ENCODE measurements around the gene CIZ1. TPM values are rescaled to one million over a fixed set of nuclear protein-coding genes. Genes with fewer than 3 reads are reported as not detected.
A peak's percentile ranks its signal among the peaks of the same experiment; 100 is the strongest.
"Not testable (repeated sequence)": the region's sequence is repeated elsewhere in the genome, so short reads cannot be mapped to it uniquely, and the experiment has no call there.

Gene CIZ1
- total RNA-seq, 2 donors from 2014 or later, result 161 to 203 TPM

DNA sequence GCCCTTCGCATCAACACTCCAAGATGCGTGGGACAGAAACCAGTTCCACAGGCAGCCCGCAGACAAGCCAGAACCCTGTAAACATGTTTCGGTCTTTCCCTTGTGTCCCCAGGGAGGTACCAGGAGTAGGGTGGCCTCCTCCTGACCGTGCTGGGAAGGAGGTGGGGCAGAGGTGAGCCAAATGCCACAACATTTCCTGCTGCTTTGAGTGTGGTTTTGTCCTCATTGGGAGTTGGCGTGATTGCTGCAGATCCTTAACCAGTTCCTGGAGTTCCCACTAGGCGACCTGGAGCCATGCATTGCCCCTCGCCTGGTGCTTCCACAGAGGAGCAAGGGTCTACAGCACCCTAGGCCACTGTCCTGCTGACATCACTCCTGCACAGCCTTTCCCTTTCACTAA, 55.8 kb downstream of the CIZ1 start:
- DNase-seq; H3K4me1 Mint-ChIP-seq (ENCODE audit: low read depth); H3K36me3 Mint-ChIP-seq (ENCODE audit: insufficient read depth in 2 of 2); H3K27me3 Mint-ChIP-seq (ENCODE audit: low read depth); H3K9me3 Mint-ChIP-seq; H3K4me3 Mint-ChIP-seq; H3K27ac Mint-ChIP-seq; ATAC-seq (replicated peaks in 1 of 2): not testable (repeated sequence)

DNA sequence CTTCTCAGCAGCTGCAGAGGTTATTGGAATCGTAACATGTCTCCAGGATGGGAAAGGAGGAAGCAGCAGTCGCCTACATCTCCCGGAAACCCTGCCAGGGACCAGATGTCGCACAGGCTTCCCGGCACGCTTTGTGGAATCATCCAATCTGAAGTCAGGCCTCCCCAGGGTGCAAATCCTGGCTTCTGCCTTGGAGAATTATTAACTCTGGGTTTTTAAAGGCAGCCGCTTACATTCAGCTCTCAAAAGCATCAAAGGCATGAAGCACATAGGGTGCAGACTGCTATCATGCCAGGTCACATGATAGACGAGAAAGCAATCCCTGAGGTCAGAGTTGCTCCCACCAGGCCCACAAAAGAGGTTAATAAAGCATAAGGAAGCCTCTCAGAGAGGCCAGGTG, 59.2 kb downstream of the CIZ1 start:
- not testable (repeated sequence) for H3K9me3 Mint-ChIP-seq; H3K4me3 Mint-ChIP-seq; ATAC-seq (replicated peaks in 1 of 2); H3K27me3 Mint-ChIP-seq (ENCODE audit: low read depth); H3K36me3 Mint-ChIP-seq (ENCODE audit: insufficient read depth in 2 of 2); H3K27ac Mint-ChIP-seq; DNase-seq
- peaks cover 15% of the 10 kb centered on the region for H3K4me1 Mint-ChIP-seq (ENCODE audit: low read depth)

- H3K27ac Mint-ChIP-seq; H3K9me3 Mint-ChIP-seq; ATAC-seq (replicated peaks in 1 of 2); H3K36me3 Mint-ChIP-seq (ENCODE audit: insufficient read depth in 2 of 2); DNase-seq; H3K4me3 Mint-ChIP-seq; H3K27me3 Mint-ChIP-seq (ENCODE audit: low read depth): not testable (repeated sequence)
- H3K4me1 Mint-ChIP-seq (ENCODE audit: low read depth), result peaks cover 22% of the 10 kb centered on the region
Observed at GRCh38 chr9:128131346-128131745, 60.0 kb downstream of the CIZ1 start.

- not testable (repeated sequence) for H3K27me3 Mint-ChIP-seq (ENCODE audit: low read depth); H3K36me3 Mint-ChIP-seq (ENCODE audit: insufficient read depth in 2 of 2); DNase-seq; H3K27ac Mint-ChIP-seq; H3K9me3 Mint-ChIP-seq; H3K4me3 Mint-ChIP-seq; ATAC-seq (replicated peaks in 1 of 2)
- peaks cover 24% of the 10 kb centered on the region for H3K4me1 Mint-ChIP-seq (ENCODE audit: low read depth)
Observed at GRCh38 chr9:128130651-128131050, 60.7 kb downstream of the CIZ1 start.

GRCh38 chr9:128129976-128130590, 61.3 kb downstream of the CIZ1 start:
- not testable (repeated sequence) for H3K27me3 Mint-ChIP-seq (ENCODE audit: low read depth); H3K4me3 Mint-ChIP-seq; H3K36me3 Mint-ChIP-seq (ENCODE audit: insufficient read depth in 2 of 2); H3K9me3 Mint-ChIP-seq; H3K27ac Mint-ChIP-seq; ATAC-seq (replicated peaks in 1 of 2)
- peaks cover 27% of the 10 kb centered on the region for H3K4me1 Mint-ChIP-seq (ENCODE audit: low read depth)
- peak; percentile 57 to 61 for DNase-seq

GRCh38 chr9:128128836-128129590, 62.4 kb downstream of the CIZ1 start:
- Mint-ChIP-seq H3K27me3 (ENCODE audit: low read depth) (peaks cover 5% of the 10 kb centered on the region), H3K9me3 (no peaks in the 10 kb centered on the region)
- no peak for DNase-seq

DNA sequence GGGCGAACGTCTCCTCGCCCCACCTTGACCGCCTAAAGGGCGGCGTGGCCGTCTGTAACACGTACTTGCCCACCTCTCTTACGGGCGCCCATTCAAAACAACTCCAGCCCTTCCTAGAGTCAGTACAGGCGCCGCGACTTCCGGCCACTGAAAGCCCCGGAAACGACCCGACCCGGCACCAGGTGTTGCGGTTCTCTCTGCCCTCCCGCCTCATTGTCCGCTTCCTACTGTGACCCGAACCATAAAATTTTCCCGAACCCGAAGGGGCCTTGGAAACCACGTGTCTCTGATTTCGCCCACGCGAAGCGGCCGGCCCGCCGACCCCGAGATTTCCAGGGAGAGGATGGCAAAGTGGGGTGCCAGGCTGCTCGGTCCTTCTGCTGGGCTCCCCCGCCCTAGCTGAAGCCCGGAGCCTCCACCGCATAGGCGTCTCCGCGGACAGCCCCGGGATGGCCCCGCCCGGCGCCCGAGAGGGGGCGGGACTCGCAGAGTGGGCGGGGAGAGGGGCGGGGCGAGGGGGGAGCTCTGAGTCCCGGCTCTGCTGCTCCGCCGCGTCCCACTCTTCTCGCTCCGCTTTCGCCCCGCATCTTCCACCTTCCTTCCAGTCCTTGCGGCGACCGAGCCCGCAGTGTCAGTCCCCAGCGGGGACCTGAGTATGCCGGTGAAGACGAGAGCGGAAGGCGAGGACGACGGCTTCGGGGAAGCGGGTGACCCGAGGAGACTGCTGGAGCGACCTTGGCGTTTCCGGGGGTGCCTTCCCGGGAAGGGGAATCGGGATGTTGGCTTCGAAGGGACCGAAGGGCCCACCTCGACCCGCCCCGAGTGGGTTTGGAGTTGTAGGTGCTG, 63.2 kb downstream of the CIZ1 start:
- Mint-ChIP-seq H3K4me3 (peak overlapping the region; percentile 88 to 99), H3K4me1 (ENCODE audit: low read depth) (peaks cover 32% of the 10 kb centered on the region), H3K36me3 (ENCODE audit: insufficient read depth in 2 of 2) (no peaks in the 10 kb centered on the region), H3K9me3 (no peaks in the 10 kb centered on the region), H3K27me3 (ENCODE audit: low read depth) (peaks cover 4% of the 10 kb centered on the region), H3K27ac (peak overlapping the region; percentile 82)
- DNase-seq, result peak; percentile 85 to 89
- peak; percentile 82 to 84 for ATAC-seq (replicated peaks in 1 of 2)

More at GRCh38 chr9:128128836-128129590, 62.4 kb downstream of the CIZ1 start:
- Mint-ChIP-seq H3K36me3 (ENCODE audit: insufficient read depth in 2 of 2) (no peaks in the 10 kb centered on the region), H3K4me3 (peak overlapping the region; percentile 88 to 99), H3K27ac (peak overlapping the region; percentile 9), H3K4me1 (ENCODE audit: low read depth) (peaks cover 32% of the 10 kb centered on the region)
- no peak for ATAC-seq (replicated peaks in 1 of 2)

DNA sequence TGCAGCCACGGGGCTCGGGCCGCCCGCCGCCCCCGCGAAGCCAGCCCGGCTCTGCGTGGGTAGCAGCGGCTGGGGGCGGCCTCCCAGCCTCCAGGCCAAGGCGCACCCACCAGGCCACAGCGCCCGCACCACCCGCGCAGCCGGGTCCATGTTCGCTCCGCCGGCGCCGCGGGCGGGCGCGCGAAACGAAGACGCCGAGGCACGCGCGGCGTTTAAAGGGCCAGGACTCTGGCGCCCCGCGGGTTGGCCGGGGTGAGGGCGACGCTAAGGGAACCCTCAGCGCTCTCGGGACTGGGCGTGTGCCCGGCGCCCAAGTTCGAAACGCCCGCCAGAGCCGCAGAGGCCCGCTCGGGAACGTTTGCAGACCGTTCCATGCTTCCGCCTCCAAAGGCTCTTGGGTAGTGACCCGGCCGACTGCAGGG, 63.8 kb downstream of the CIZ1 start, which contains the start of gene PTGES2:
Gene PTGES2, minus strand, starts transcription at position 162 of the 422 bp plus-strand sequence. Its CDS starts 12 bp downstream, at position 150.
- H3K4me3 Mint-ChIP-seq, result peak within 1 kb of the TSS; percentile 88 to 99
- H3K36me3 Mint-ChIP-seq (ENCODE audit: insufficient read depth in 2 of 2), result no peaks in the 10 kb centered on the region
- no peaks in the 10 kb centered on the region for H3K27me3 Mint-ChIP-seq (ENCODE audit: low read depth)
- no peaks in the 10 kb centered on the region for H3K9me3 Mint-ChIP-seq
- H3K4me1 Mint-ChIP-seq (ENCODE audit: low read depth), result peaks cover 32% of the 10 kb centered on the region
- peak within 1 kb of the TSS; percentile 82 for H3K27ac Mint-ChIP-seq
- DNase-seq (peak; percentile 87 to 89), ATAC-seq (replicated peaks in 1 of 2) (peak; percentile 73 to 78)

- H3K27me3 Mint-ChIP-seq (ENCODE audit: low read depth), result no peaks in the 10 kb centered on the region
- no peak for DNase-seq
- no peak for ATAC-seq (replicated peaks in 1 of 2)
- peak overlapping the region; percentile 80 to 99 for H3K4me3 Mint-ChIP-seq
- H3K4me1 Mint-ChIP-seq (ENCODE audit: low read depth), result peaks cover 32% of the 10 kb centered on the region
- no peaks in the 10 kb centered on the region for H3K36me3 Mint-ChIP-seq (ENCODE audit: insufficient read depth in 2 of 2)
- H3K9me3 Mint-ChIP-seq, result no peaks in the 10 kb centered on the region
- no peak overlapping the region for H3K27ac Mint-ChIP-seq
Observed at GRCh38 chr9:128125580-128126354, 65.6 kb downstream of the CIZ1 start.

GRCh38 chr9:128124873-128125579, 66.3 kb downstream of the CIZ1 start:
- H3K27me3 Mint-ChIP-seq (ENCODE audit: low read depth), result no peaks in the 10 kb centered on the region
- H3K27ac Mint-ChIP-seq, result peak overlapping the region; percentile 43
- H3K36me3 Mint-ChIP-seq (ENCODE audit: insufficient read depth in 2 of 2), result no peaks in the 10 kb centered on the region
- H3K9me3 Mint-ChIP-seq, result no peaks in the 10 kb centered on the region
- ATAC-seq (replicated peaks in 1 of 2) (no peak), DNase-seq (peak; percentile 52 to 55)
- peaks cover 32% of the 10 kb centered on the region for H3K4me1 Mint-ChIP-seq (ENCODE audit: low read depth)
- peak overlapping the region; percentile 28 to 55 for H3K4me3 Mint-ChIP-seq

DNA sequence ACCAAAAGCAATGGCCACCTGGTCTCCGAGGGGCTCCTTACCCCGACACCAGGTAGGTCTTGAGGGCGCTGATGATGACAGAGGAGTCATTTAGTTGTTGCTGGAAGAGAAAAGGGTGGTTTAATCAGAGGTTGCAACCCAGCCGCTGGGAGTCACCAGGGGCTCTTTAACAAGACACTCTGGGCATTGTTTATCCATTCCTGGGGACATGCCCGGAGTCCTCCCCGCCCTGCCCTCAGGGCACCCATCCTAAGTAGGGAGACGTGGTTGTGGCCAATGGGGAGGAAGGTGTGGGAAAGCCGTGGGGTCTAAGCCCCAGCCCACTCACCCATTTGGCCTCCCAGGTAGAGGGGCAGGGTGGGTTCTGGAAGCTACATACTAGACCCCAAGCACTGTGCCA, 66.9 kb downstream of the CIZ1 start:
- H3K36me3 Mint-ChIP-seq (ENCODE audit: insufficient read depth in 2 of 2), result no peaks in the 10 kb centered on the region
- no peaks in the 10 kb centered on the region for H3K9me3 Mint-ChIP-seq
- H3K27me3 Mint-ChIP-seq (ENCODE audit: low read depth), result no peaks in the 10 kb centered on the region
- H3K27ac Mint-ChIP-seq, result no peak overlapping the region
- H3K4me3 Mint-ChIP-seq, result no peak overlapping the region
- peaks cover 31% of the 10 kb centered on the region for H3K4me1 Mint-ChIP-seq (ENCODE audit: low read depth)
- ATAC-seq (replicated peaks in 1 of 2) (no peak), DNase-seq (no peak)
